ENCODE measurements around the gene THAP7. TPM values are rescaled to one million over a fixed set of nuclear protein-coding genes. Genes with fewer than 3 reads are reported as not detected.
A peak's percentile ranks its signal among the peaks of the same experiment; 100 is the strongest.

Gene THAP7
- total and polyA plus RNA-seq, 9 of the 15 experiments (the other 6 are each of a cell fraction or from before 2014, with no cell fraction given) = 7.9 to 263 (median 84.1) TPM

DNA sequence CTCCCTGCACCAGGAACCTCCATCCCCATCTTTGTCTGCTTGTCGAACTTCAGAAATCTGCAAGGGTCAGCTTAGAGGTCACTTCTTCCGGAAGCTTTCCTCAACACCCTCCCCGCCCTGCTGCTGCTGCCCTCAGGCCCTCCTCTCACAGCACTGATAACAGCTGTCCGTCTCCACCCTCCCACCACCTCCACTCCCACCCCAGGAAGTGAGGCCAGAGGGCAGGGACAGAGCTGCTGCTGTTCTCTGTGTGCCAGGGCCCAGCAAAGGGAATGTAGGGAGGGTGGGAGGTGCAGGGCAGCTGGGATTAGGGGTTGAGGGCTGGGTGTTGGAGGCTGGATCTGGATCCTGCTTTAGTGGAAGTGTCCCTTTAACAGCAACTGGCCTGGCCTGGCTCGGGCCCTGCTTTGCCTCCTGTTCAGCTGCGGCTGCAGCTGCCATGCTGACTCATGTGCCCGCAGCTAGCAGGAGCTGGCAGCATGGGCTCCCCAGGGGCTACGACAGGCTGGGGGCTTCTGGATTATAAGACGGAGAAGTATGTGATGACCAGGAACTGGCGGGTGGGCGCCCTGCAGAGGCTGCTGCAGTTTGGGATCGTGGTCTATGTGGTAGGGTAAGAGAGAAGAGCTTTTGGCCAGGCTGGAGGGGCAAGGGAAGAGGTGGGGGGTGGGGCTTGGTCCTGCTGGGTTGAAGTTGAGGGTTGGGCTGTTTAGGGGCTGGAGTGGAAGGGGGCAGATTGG lies 13.0 kb upstream of the THAP7 start, which contains the start of gene P2RX6 (continued):
- TF ChIP-seq, protein P1, sequence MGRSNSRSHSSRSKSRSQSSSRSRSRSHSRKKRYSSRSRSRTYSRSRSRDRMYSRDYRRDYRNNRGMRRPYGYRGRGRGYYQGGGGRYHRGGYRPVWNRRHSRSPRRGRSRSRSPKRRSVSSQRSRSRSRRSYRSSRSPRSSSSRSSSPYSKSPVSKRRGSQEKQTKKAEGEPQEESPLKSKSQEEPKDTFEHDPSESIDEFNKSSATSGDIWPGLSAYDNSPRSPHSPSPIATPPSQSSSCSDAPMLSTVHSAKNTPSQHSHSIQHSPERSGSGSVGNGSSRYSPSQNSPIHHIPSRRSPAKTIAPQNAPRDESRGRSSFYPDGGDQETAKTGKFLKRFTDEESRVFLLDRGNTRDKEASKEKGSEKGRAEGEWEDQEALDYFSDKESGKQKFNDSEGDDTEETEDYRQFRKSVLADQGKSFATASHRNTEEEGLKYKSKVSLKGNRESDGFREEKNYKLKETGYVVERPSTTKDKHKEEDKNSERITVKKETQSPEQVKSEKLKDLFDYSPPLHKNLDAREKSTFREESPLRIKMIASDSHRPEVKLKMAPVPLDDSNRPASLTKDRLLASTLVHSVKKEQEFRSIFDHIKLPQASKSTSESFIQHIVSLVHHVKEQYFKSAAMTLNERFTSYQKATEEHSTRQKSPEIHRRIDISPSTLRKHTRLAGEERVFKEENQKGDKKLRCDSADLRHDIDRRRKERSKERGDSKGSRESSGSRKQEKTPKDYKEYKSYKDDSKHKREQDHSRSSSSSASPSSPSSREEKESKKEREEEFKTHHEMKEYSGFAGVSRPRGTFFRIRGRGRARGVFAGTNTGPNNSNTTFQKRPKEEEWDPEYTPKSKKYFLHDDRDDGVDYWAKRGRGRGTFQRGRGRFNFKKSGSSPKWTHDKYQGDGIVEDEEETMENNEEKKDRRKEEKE (IDR thresholded peaks at IDR 0.05; ENCODE audit: borderline replicate concordance in 1 of 2, control insufficient read depth in 1 of 2, low read depth in 2 of 2, low read length in 1 of 2) = no peak
- no peak for TF ChIP-seq CBFA2T2 (conservative IDR thresholded peaks at IDR 0.05)
- peak in 1 of 2 experiments; percentile 55; a peak in 1 of 3 replicates for TF ChIP-seq CBX3 (IDR thresholded peaks at IDR 0.05; ENCODE audit: borderline replicate concordance in 1 of 2, low read length in 2 of 2)
- no peak for TF ChIP-seq SLC30A9 (CRISPR knock-in tag; IDR thresholded peaks at IDR 0.05)
- TF ChIP-seq, protein P2, sequence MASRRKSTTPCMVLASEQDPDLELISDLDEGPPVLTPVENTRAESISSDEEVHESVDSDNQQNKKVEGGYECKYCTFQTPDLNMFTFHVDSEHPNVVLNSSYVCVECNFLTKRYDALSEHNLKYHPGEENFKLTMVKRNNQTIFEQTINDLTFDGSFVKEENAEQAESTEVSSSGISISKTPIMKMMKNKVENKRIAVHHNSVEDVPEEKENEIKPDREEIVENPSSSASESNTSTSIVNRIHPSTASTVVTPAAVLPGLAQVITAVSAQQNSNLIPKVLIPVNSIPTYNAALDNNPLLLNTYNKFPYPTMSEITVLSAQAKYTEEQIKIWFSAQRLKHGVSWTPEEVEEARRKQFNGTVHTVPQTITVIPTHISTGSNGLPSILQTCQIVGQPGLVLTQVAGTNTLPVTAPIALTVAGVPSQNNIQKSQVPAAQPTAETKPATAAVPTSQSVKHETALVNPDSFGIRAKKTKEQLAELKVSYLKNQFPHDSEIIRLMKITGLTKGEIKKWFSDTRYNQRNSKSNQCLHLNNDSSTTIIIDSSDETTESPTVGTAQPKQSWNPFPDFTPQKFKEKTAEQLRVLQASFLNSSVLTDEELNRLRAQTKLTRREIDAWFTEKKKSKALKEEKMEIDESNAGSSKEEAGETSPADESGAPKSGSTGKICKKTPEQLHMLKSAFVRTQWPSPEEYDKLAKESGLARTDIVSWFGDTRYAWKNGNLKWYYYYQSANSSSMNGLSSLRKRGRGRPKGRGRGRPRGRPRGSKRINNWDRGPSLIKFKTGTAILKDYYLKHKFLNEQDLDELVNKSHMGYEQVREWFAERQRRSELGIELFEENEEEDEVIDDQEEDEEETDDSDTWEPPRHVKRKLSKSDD (conservative IDR thresholded peaks at IDR 0.05; ENCODE audit: low read length) = 0 out of 2 replicates have a peak, but pooled peaks have one; percentile 68
- no peak for TF ChIP-seq ZNF408 (CRISPR knock-in tag; IDR thresholded peaks at IDR 0.05; ENCODE audit: low read depth)
- TF ChIP-seq, protein P3, sequence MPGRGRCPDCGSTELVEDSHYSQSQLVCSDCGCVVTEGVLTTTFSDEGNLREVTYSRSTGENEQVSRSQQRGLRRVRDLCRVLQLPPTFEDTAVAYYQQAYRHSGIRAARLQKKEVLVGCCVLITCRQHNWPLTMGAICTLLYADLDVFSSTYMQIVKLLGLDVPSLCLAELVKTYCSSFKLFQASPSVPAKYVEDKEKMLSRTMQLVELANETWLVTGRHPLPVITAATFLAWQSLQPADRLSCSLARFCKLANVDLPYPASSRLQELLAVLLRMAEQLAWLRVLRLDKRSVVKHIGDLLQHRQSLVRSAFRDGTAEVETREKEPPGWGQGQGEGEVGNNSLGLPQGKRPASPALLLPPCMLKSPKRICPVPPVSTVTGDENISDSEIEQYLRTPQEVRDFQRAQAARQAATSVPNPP (IDR thresholded peaks at IDR 0.05; ENCODE audit: borderline replicate concordance, insufficient read depth, insufficient read length) = no peak
- TF ChIP-seq, protein P4, sequence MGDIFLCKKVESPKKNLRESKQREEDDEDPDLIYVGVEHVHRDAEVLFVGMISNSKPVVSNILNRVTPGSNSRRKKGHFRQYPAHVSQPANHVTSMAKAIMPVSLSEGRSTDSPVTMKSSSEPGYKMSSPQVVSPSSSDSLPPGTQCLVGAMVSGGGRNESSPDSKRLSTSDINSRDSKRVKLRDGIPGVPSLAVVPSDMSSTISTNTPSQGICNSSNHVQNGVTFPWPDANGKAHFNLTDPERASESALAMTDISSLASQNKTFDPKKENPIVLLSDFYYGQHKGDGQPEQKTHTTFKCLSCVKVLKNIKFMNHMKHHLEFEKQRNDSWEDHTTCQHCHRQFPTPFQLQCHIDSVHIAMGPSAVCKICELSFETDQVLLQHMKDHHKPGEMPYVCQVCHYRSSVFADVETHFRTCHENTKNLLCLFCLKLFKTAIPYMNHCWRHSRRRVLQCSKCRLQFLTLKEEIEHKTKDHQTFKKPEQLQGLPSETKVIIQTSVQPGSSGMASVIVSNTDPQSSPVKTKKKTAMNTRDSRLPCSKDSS (IDR thresholded peaks at IDR 0.05; ENCODE audit: low read depth, partially characterized antibody) = no peak
- TF ChIP-seq, protein P5, sequence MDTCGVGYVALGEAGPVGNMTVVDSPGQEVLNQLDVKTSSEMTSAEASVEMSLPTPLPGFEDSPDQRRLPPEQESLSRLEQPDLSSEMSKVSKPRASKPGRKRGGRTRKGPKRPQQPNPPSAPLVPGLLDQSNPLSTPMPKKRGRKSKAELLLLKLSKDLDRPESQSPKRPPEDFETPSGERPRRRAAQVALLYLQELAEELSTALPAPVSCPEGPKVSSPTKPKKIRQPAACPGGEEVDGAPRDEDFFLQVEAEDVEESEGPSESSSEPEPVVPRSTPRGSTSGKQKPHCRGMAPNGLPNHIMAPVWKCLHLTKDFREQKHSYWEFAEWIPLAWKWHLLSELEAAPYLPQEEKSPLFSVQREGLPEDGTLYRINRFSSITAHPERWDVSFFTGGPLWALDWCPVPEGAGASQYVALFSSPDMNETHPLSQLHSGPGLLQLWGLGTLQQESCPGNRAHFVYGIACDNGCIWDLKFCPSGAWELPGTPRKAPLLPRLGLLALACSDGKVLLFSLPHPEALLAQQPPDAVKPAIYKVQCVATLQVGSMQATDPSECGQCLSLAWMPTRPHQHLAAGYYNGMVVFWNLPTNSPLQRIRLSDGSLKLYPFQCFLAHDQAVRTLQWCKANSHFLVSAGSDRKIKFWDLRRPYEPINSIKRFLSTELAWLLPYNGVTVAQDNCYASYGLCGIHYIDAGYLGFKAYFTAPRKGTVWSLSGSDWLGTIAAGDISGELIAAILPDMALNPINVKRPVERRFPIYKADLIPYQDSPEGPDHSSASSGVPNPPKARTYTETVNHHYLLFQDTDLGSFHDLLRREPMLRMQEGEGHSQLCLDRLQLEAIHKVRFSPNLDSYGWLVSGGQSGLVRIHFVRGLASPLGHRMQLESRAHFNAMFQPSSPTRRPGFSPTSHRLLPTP (IDR thresholded peaks at IDR 0.05; ENCODE audit: borderline replicate concordance, extremely low read depth, insufficient read length) = no peak
- TF ChIP-seq, protein P6, sequence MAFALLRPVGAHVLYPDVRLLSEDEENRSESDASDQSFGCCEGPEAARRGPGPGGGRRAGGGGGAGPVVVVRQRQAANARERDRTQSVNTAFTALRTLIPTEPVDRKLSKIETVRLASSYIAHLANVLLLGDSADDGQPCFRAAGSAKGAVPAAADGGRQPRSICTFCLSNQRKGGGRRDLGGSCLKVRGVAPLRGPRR (CRISPR knock-in tag; IDR thresholded peaks at IDR 0.05) = no peak
- TF ChIP-seq YBX1 (IDR thresholded peaks at IDR 0.05) = no peak
